H1 (cell line): Measurements from ENCODE around the gene UGT1A10. TPM values are rescaled to one million over a fixed set of nuclear protein-coding genes. Genes with fewer than 3 reads are reported as not detected.

ENCODE experiments used
- CTCF ChIA-PET: fragments of 300-600 bp; sonication (Branson Sonifier 250); formaldehyde crosslinking; loops from one replicate; lab custom pipeline; 2021; ENCODE audit not compliant: partially characterized antibody; lab: Charles Lee
- POLR2A ChIA-PET: fragments of 300-600 bp; sonication (Branson Sonifier 250); formaldehyde crosslinking; loops from one replicate; lab custom pipeline; 2021; ENCODE audit warnings: inconsistent platforms; ENCODE audit not compliant: partially characterized antibody; lab: Charles Lee
- DNase-seq, 2 experiments: peaks; one replicate each; pipeline versions ENCODE4 v3.0.0 to v3.0.0-alpha.2; 2010 to 2022; ENCODE audit warnings: low spot score in 2 of 2, low read depth in 1 of 2, mixed read lengths in 1 of 2
- FAIRE-seq: peaks from 2 replicates; lab custom pipeline; 2011; peaks lifted over from hg19 to GRCh38; lab: Jason Lieb, UNC
- H2AFZ ChIP-seq: 2 replicates; pipeline ENCODE4 v1.8.1; 2012; ENCODE audit warnings: low read length, inconsistent platforms
- H2AK5ac ChIP-seq: 2 replicates; pipeline ENCODE4 v1.6.1; 2013; ENCODE audit warnings: low read depth, low read length
- H2BK120ac ChIP-seq: replicated peaks from 2 replicates; pipeline ENCODE3; 2013; ENCODE audit warnings: low read depth, low read length, inconsistent platforms
- H2BK12ac ChIP-seq: 2 replicates; pipeline ENCODE4 v1.6.1; 2013; ENCODE audit warnings: low read depth, low read length
- H2BK15ac ChIP-seq: 2 replicates; pipeline ENCODE4 v1.6.1; 2013; ENCODE audit warnings: low read length
- H2BK20ac ChIP-seq: 2 replicates; pipeline ENCODE4 v1.6.1; 2013; ENCODE audit warnings: low read length
- H2BK5ac ChIP-seq: 2 replicates; pipeline ENCODE4 v1.6.1; 2013; ENCODE audit warnings: low read depth, low read length
- H3K14ac ChIP-seq: 2 replicates; pipeline ENCODE4 v1.6.1; 2013; ENCODE audit warnings: inconsistent platforms; ENCODE audit not compliant: insufficient read length
- H3K18ac ChIP-seq: 2 replicates; pipeline ENCODE4 v1.6.1; 2013; ENCODE audit warnings: low read length; ENCODE audit errors: extremely low read depth
- H3K23ac ChIP-seq: 2 replicates; pipeline ENCODE4 v1.6.1; 2013; ENCODE audit warnings: inconsistent platforms; ENCODE audit not compliant: insufficient read length
- H3K23me2 ChIP-seq: 2 replicates; pipeline ENCODE4 v1.6.1; 2013; ENCODE audit warnings: low read depth, low read length
- H3K27ac ChIP-seq: 2 replicates; pipeline ENCODE4 v1.6.1; 2011; ENCODE audit warnings: low read depth, low read length, inconsistent platforms
- H3K27me3 ChIP-seq, 4 experiments: replicated peaks in 1 of 4; 1 replicate in 1 of 4; 2 replicates in 3 of 4; pipeline versions ENCODE4 v1.6.1 to v1.8.1; 2011 to 2013; ENCODE audit warnings: low read length in 3 of 4, mild to moderate bottlenecking in 3 of 4, inconsistent platforms in 2 of 4, mixed read lengths in 2 of 4, moderate library complexity in 1 of 4; ENCODE audit not compliant: control insufficient read depth in 3 of 4, insufficient read depth in 3 of 4; ENCODE audit errors: extremely low read depth in 1 of 4
- H3K36me3 ChIP-seq, 4 experiments: 2 replicates each; pipeline versions ENCODE4 v1.6.1 to v1.8.1; 2011 to 2013; ENCODE audit warnings: mild to moderate bottlenecking in 4 of 4, low read length in 3 of 4, moderate library complexity in 2 of 4, control low read depth in 1 of 4, inconsistent platforms in 1 of 4; ENCODE audit not compliant: insufficient read depth in 4 of 4, control insufficient read depth in 2 of 4
- H3K4ac ChIP-seq: replicated peaks from 2 replicates; pipeline ENCODE3; 2013; ENCODE audit warnings: low read length, low read depth, mixed read lengths, inconsistent platforms; ENCODE audit not compliant: insufficient read length
- H3K4me1 ChIP-seq, 4 experiments: replicated peaks in 1 of 4; 1 replicate in 1 of 4; 2 replicates in 3 of 4; pipeline versions ENCODE4 v1.6.1 to v1.8.1; 2011 to 2013; ENCODE audit warnings: low read length in 3 of 4, inconsistent platforms in 2 of 4, mixed read lengths in 1 of 4; ENCODE audit not compliant: insufficient read depth in 4 of 4, control insufficient read depth in 3 of 4
- H3K4me2 ChIP-seq, 2 experiments: 2 replicates each; pipeline versions ENCODE4 v1.6.1 to v1.8.1; 2011 to 2013; ENCODE audit warnings: low read depth in 2 of 2, low read length in 2 of 2, control low read depth in 1 of 2, inconsistent platforms in 1 of 2, mild to moderate bottlenecking in 1 of 2; ENCODE audit not compliant: insufficient read depth in 1 of 2
- H3K4me3 ChIP-seq, 4 experiments: fragments of 200-600, 300-600 bp in 1 of 4; sonication (generic), shearing (Covaris generic), sonication (Bioruptor Twin) in 1 of 4; 2 replicates each; pipeline versions ENCODE4 v1.5.1 to v1.8.1; 2011 to 2016; ENCODE audit warnings: low read length in 4 of 4, low read depth in 3 of 4, control low read depth in 2 of 4, inconsistent platforms in 2 of 4, mild to moderate bottlenecking in 2 of 4, mixed read lengths in 1 of 4, moderate library complexity in 1 of 4; ENCODE audit not compliant: insufficient read depth in 2 of 4; ENCODE audit errors: extremely low read depth in 1 of 4
- H3K56ac ChIP-seq: replicated peaks from 2 replicates; pipeline ENCODE3; 2013; ENCODE audit warnings: low read depth, mild to moderate bottlenecking, mixed read lengths, low read length, inconsistent platforms; ENCODE audit not compliant: insufficient read length
- H3K79me1 ChIP-seq: 2 replicates; pipeline ENCODE4 v1.6.1; 2013; ENCODE audit warnings: low read depth, low read length, control low read depth
- H3K79me2 ChIP-seq, 2 experiments: 2 replicates each; pipeline versions ENCODE4 v1.6.1 to v1.8.1; 2012 to 2013; ENCODE audit warnings: low read length in 2 of 2, mild to moderate bottlenecking in 2 of 2, inconsistent platforms in 1 of 2; ENCODE audit not compliant: insufficient read depth in 2 of 2, control insufficient read depth in 1 of 2
- H3K9ac ChIP-seq, 4 experiments: replicated peaks in 1 of 4; 1 replicate in 1 of 4; 2 replicates in 3 of 4; pipeline versions ENCODE4 v1.6.1 to v1.8.1; 2011 to 2013; ENCODE audit warnings: low read depth in 3 of 4, low read length in 3 of 4, control low read depth in 2 of 4, mild to moderate bottlenecking in 2 of 4, moderate library complexity in 2 of 4, inconsistent platforms in 1 of 4; ENCODE audit errors: extremely low read depth in 1 of 4
- H3K9me3 ChIP-seq, 2 experiments: 2 replicates each; pipeline versions ENCODE4 v1.6.1 to v1.8.1; 2012 to 2013; ENCODE audit warnings: mild to moderate bottlenecking in 2 of 2, moderate library complexity in 2 of 2, control low read depth in 1 of 2, inconsistent platforms in 1 of 2, low read depth in 1 of 2, low read length in 1 of 2, mixed read lengths in 1 of 2; ENCODE audit not compliant: insufficient read depth in 2 of 2
- H4K20me1 ChIP-seq, 2 experiments: replicated peaks in 1 of 2; 2 replicates each; pipeline versions ENCODE3 to v1.8.1; 2011 to 2013; ENCODE audit warnings: inconsistent platforms in 2 of 2, low read length in 2 of 2, mild to moderate bottlenecking in 1 of 2; ENCODE audit not compliant: insufficient read depth in 2 of 2, control insufficient read depth in 1 of 2
- H4K5ac ChIP-seq: 2 replicates; pipeline ENCODE4 v1.6.1; 2013; ENCODE audit warnings: low read length, low read depth, mixed read lengths, inconsistent platforms; ENCODE audit not compliant: insufficient read length
- H4K8ac ChIP-seq: 2 replicates; pipeline ENCODE4 v1.8.0; 2013; ENCODE audit warnings: mild to moderate bottlenecking, moderate library complexity, low read length, inconsistent platforms; ENCODE audit not compliant: insufficient read depth; ENCODE audit errors: extremely low read depth
- H4K91ac ChIP-seq: replicated peaks from 2 replicates; pipeline ENCODE3; 2013; ENCODE audit warnings: low read length, mixed read lengths, inconsistent platforms; ENCODE audit not compliant: insufficient read length
- GTF2F1 ChIP-seq: IDR thresholded peaks from 2 replicates; pipeline ENCODE4 v1.6.1; 2012; ENCODE audit warnings: low read depth, low read length, improper control_type of control experiment, borderline replicate concordance
- KDM5A ChIP-seq: fragments of 200-600 bp; IDR thresholded peaks from 2 replicates; pipeline ENCODE4 v1.7.1; 2012; ENCODE audit warnings: mild to moderate bottlenecking, low read length, inconsistent platforms, mixed read lengths
- PHF8 ChIP-seq: fragments of 200-600 bp; sonication (generic); conservative IDR thresholded peaks from 2 replicates; pipeline ENCODE4 v1.7.1; 2012; ENCODE audit warnings: low read depth, mild to moderate bottlenecking, inconsistent platforms, low read length, moderate library complexity
- SIRT6 ChIP-seq: IDR thresholded peaks from one replicate; pipeline ENCODE4 v1.7.1; 2012; ENCODE audit warnings: low read length, inconsistent platforms
- TEAD4 ChIP-seq: IDR thresholded peaks from 2 replicates; pipeline ENCODE4 v1.6.1; 2012; ENCODE audit warnings: low read depth, low read length, inconsistent platforms, mixed read lengths
- WGBS, 2 experiments: shearing (Covaris generic) in 1 of 2; methylation state at CpG; one replicate each; pipeline versions ENCODE4 v1.1.6 to v1.1.7; 2013 to 2015; ENCODE audit warnings: low lambda C conversion rate in 2 of 2, mixed read lengths in 2 of 2, inconsistent platforms in 1 of 2, low coverage in 1 of 2, missing lambda C conversion rate in 1 of 2; ENCODE audit not compliant: insufficient replicate concordance in 2 of 2, insufficient coverage in 1 of 2, insufficient read length in 1 of 2; ENCODE audit errors: extremely low coverage in 1 of 2, missing lambda C conversion rate in 1 of 2; 5-methylcytosine and 5-hydroxymethylcytosine counted together
- polyA plus RNA-seq, 7 experiments: library from polyadenylated mRNA; depleted of rRNA in 3 of 7; stranded (reverse) in 5 of 7; unstranded in 2 of 7; fragments of >200 nt in 5 of 7; fragments of 200-250 nt in 2 of 7; gene quantifications; 1 replicate in 5 of 7; 2 replicates in 1 of 7; 4 replicates in 1 of 7; pipeline versions ENCODE4 v1.2.1 to v1.2.3, GENCODE V29; 2011 to 2013; ENCODE audit warnings: missing spikeins in 2 of 7, mixed read lengths in 2 of 7
- total RNA-seq: library from RNA; stranded (reverse); fragmentation: NEBNext Ultra II Directional; extraction: Animal tissue kit (Norgen Biotek cat#: 25700); gene quantifications from 2 replicates; pipeline ENCODE4 v1.2.1, GENCODE V29; 2021

UGT1A10 gene
- total and polyA plus RNA-seq, 2 of the 8 experiments (the other 6 are each of a cell fraction or from before 2014, with no cell fraction given) = not detected

DNA sequence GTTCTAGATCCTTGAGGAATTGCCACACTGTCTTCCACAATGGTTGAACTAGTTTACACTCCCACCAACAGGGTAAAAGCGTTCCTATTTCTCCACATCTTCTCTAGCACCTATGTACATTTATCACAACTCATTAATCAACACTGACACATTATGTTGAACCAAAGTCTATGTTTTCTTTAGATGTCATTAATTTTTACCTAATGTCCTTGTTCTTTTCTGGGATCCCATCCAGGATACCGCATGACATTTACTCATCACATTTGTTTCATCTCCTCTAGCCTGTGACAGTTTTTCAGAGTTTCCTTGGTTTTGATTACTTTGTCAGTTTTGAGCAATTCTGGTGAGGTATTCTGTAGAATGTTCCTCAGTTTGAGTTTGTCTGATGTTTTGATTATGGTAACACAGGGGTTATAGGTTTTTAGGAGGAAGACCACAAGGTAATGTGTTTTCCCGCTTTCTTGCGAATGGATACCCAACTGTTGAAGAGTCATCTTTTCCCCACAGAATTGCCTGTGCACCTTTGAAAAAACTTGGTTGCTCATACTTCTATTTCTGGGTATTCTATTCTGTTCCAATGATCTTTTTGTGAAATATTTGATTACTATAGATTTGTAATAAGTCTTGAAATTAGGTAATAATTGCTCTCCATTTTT is 32.5 kb downstream of the UGT1A10 start:
- Histone ChIP-seq H4K20me1 (no peaks in the 10 kb centered on the region), H2BK5ac (no peak overlapping the region), H2AFZ (no peak overlapping the region), H2BK120ac (no peak overlapping the region), H3K23me2 (no peaks in the 10 kb centered on the region), H4K8ac (no peak overlapping the region), H2BK15ac (no peak overlapping the region), H3K56ac (no peak overlapping the region), H3K36me3 (no peaks in the 10 kb centered on the region), H3K79me1 (no peaks in the 10 kb centered on the region), H4K5ac (no peak overlapping the region), H3K18ac (no peak overlapping the region), H3K4me2 (no peak overlapping the region), H4K91ac (no peak overlapping the region), H2BK20ac (no peak overlapping the region), H3K79me2 (no peaks in the 10 kb centered on the region), H2AK5ac (no peak overlapping the region), H3K4ac (no peak overlapping the region), H2BK12ac (no peak overlapping the region), H3K27ac (no peak overlapping the region), H3K4me3 (no peak overlapping the region), H3K27me3 (no peaks in the 10 kb centered on the region), H3K23ac (no peak overlapping the region), H3K9ac (no peak overlapping the region), H3K4me1 (no peaks in the 10 kb centered on the region), H3K9me3 (no peaks in the 10 kb centered on the region), H3K14ac (no peak overlapping the region)
- WGBS, 2 experiments = 95% methylated on average over 4 of the region's 4 CpGs; no CpG with 5 or more reads in 1 of the 2 experiments
- FAIRE-seq = no peak
- POLR2A ChIA-PET = no interaction called here
- DNase-seq = no peak
- TF ChIP-seq SIRT6 (no peak), TEAD4 (no peak), GTF2F1 (no peak), KDM5A (no peak), PHF8 (no peak)
- CTCF ChIA-PET = no interaction called here
